Effector memory CD8-positive, alpha-beta T cell (primary cell): Measurements from ENCODE around the gene TICRR.
"Not testable (repeated sequence)": the region's sequence is repeated elsewhere in the genome, so short reads cannot be mapped to it uniquely, and the experiment has no call there.

Experiments used
- ATAC-seq: fragments of 150-1000 bp; cut with Tn5 transposase; replicated peaks from 2 replicates; pipeline ENCODE4 v1.10.0; 2021; ENCODE audit warnings: mild to moderate bottlenecking, moderate library complexity
- DNase-seq, 3 experiments: peaks; one replicate each; pipeline ENCODE4 v3.0.0; 2021
- H3K27ac Mint-ChIP-seq, 2 donors: one replicate each; pipeline ENCODE4 v1.8.0; 2022; ENCODE audit warnings: mild to moderate bottlenecking in 2 of 2, mixed read lengths in 2 of 2, moderate library complexity in 2 of 2
- H3K27me3 Mint-ChIP-seq, 2 donors: one replicate each; pipeline ENCODE4 v1.8.0; 2022; ENCODE audit warnings: mixed read lengths in 2 of 2
- H3K36me3 Mint-ChIP-seq: one replicate; pipeline ENCODE4 v1.8.0; 2022; ENCODE audit warnings: mild to moderate bottlenecking, moderate library complexity, mixed read lengths; ENCODE audit not compliant: insufficient read depth
- H3K4me1 Mint-ChIP-seq, 2 donors: one replicate each; pipeline ENCODE4 v1.8.0; 2022; ENCODE audit warnings: low read depth in 2 of 2, mixed read lengths in 2 of 2
- H3K4me3 Mint-ChIP-seq, 2 donors: one replicate each; pipeline ENCODE4 v1.8.0; 2022; ENCODE audit warnings: mild to moderate bottlenecking in 2 of 2, mixed read lengths in 2 of 2, moderate library complexity in 2 of 2
- H3K9me3 Mint-ChIP-seq, 2 donors: one replicate each; pipeline ENCODE4 v1.8.0; 2022; ENCODE audit warnings: mixed read lengths in 2 of 2

TICRR gene

GRCh38 chr15:89553632-89554031 is 21.6 kb upstream of the TICRR start:
- Mint-ChIP-seq H3K36me3 (no peaks in the 10 kb centered on the region), H3K27me3 (peaks cover 20 to 38% of the 10 kb centered on the region in 2 donors), H3K4me3 (no peak overlapping the region), H3K4me1 (no peaks in the 10 kb centered on the region), H3K9me3 (no peaks in the 10 kb centered on the region), H3K27ac (no peak overlapping the region)
- no peak for DNase-seq
- no peak for ATAC-seq

- no peaks in the 10 kb centered on the region for H3K9me3 Mint-ChIP-seq
- peaks cover 19 to 37% of the 10 kb centered on the region in 2 donors for H3K27me3 Mint-ChIP-seq
- DNase-seq (no peak), ATAC-seq (no peak)
- H3K4me1 Mint-ChIP-seq, result no peaks in the 10 kb centered on the region
- H3K36me3 Mint-ChIP-seq, result no peaks in the 10 kb centered on the region
- no peak overlapping the region for H3K27ac Mint-ChIP-seq
- H3K4me3 Mint-ChIP-seq, result no peak overlapping the region
These were observed 21.0 kb upstream of the TICRR start for GRCh38 chr15:89554247-89554646.

- H3K27me3 Mint-ChIP-seq, result peaks cover 16 to 45% of the 10 kb centered on the region in 2 donors
- H3K4me1 Mint-ChIP-seq, result no peaks in the 10 kb centered on the region
- no peak for DNase-seq
These were observed 19.5 kb upstream of the TICRR start for GRCh38 chr15:89555768-89556167.

DNA sequence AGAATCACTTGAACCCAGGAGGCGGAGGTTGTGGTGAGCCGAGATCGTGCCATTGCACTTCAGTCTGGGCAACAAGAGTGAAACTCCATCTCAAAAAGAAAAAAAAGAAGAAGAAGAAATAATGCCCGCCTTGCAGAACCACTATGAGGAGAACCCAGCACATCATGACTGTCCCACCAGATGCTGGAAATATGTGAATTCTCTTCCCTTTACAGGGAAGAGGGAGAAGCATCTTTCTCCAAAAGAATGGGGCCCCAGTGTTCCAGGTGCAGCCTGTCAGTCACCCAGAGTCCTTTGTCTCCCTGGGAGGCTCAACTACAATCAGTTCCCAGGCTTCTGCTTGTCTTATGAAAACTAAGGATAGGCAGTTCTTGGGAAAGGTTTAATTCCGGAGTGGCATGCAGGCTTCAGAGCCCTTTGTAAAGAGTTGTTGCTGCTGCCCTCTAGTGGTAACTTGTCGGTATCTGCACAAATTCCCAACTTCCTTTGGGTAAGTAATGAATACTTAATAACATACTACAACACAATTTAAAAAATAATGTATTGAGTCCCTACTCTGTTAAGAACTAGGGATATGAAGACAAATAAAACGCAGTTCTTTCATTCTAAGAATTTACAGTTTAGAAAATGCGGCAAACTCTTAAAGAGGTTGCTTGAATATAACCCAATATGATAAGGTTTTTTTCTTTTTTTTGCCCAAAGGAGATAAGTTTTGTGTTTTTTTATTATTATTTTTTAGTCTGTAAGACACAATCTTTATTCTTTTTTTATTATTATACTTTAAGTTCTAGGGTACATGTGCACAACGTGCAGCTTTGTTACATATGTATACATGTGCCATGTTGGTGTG is 18.6 kb upstream of the TICRR start:
- ATAC-seq (no peak), DNase-seq (peak; percentile 36 to 40 (median 38))
- Mint-ChIP-seq H3K4me3 (no peak overlapping the region), H3K27ac (no peak overlapping the region), H3K36me3 (no peaks in the 10 kb centered on the region), H3K27me3 (peaks cover 18 to 40% of the 10 kb centered on the region in 2 donors), H3K4me1 (no peaks in the 10 kb centered on the region), H3K9me3 (no peaks in the 10 kb centered on the region)

More at GRCh38 chr15:89555768-89556167, 19.5 kb upstream of the TICRR start:
- Mint-ChIP-seq H3K4me3 (no peak overlapping the region), H3K27ac (no peak overlapping the region), H3K9me3 (no peaks in the 10 kb centered on the region), H3K36me3 (no peaks in the 10 kb centered on the region)
- no peak for ATAC-seq

DNA sequence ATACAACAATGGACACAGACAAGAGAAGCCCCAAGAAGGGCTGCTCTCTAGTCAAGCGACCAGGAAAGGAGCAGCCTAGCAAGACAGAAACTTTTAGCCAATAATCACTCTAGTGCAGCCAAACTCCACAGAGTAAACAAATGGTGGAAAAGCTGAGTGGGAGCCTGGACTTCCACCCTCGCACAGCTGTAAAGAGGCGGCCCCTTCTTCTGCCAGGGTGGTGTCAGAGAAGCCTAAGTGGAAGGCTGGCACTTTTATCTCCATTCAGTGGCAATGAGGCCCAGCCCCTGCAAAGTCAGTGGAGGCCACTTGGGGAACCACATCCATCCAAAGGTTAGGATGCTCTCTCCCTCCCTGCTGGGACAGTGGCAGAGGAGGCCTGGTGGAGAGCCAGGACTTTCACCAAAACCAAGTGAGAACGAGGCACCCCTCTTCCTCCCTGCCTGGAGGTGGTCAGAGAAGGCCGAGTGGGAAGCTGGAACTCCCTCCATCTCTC is 15.5 kb upstream of the TICRR start:
- DNase-seq (no peak), ATAC-seq (no peak)
- Mint-ChIP-seq H3K4me1 (no peaks in the 10 kb centered on the region), H3K4me3 (no peak overlapping the region), H3K36me3 (no peaks in the 10 kb centered on the region), H3K27ac (no peak overlapping the region), H3K27me3 (peaks cover 23 to 36% of the 10 kb centered on the region in 2 donors), H3K9me3 (no peaks in the 10 kb centered on the region)

DNA sequence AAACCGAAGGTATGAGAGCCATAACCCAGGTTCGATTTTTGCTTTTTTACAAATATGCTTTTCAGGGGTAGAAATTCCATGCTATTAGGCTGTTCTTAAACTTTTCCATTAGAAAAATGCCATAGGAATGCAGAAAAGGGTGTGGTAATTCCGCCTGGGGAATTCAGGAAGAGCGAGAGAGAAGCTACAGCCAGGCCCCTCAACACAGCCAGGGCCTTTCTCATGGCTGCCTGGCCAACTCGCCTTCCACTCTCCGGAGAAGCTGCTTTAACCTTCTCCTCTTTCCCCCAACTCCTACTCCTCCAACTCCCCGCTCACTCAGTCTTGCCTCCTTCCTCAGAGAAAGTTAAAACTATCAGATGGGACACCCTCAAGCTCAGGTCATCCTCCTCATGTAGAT is 9.1 kb upstream of the TICRR start:
- Mint-ChIP-seq H3K9me3 (no peaks in the 10 kb centered on the region), H3K27me3 (peaks cover 31 to 38% of the 10 kb centered on the region in 2 donors), H3K4me1 (no peaks in the 10 kb centered on the region), H3K36me3 (no peaks in the 10 kb centered on the region), H3K4me3 (no peak overlapping the region), H3K27ac (no peak overlapping the region)
- DNase-seq (no peak), ATAC-seq (no peak)

DNA sequence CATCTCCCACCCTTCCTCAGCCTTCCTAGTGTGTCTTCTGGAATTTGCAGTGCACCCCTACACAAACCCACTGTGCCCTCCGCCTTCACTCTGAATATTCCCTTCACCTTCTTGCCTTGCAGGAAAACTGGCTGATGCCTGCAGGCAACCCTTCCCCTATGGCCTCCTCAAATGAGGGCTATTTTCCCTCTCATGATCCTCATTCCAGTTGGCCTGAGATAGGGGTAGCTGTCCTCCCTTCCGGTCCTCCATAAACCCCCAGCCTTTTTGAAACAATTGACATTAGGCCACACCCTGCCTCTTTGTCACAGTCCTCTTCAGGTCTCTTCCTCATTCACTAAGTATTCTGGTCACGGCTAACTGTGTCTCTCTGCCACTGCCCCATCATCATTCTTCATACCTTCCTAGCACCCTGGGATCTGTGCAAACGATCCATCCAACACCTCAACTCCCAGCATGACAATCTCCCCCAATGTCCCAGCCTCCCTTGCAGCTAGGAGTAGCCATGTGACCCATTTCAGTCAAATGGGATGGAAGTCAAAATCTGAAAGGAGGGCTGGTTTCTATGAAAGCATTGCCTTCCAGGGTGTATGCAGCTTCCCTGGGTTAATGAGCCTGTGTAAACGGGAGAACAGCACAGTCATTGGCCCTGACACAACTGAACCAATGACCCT is 8.5 kb upstream of the TICRR start:
- no peaks in the 10 kb centered on the region for H3K36me3 Mint-ChIP-seq
- DNase-seq (no peak), ATAC-seq (no peak)
- H3K4me1 Mint-ChIP-seq, result no peaks in the 10 kb centered on the region
- no peak overlapping the region for H3K27ac Mint-ChIP-seq
- peaks cover 36 to 41% of the 10 kb centered on the region in 2 donors for H3K27me3 Mint-ChIP-seq
- no peaks in the 10 kb centered on the region for H3K9me3 Mint-ChIP-seq
- no peak overlapping the region for H3K4me3 Mint-ChIP-seq

- Mint-ChIP-seq H3K9me3 (no peaks in the 10 kb centered on the region), H3K27me3 (peaks cover 49 to 54% of the 10 kb centered on the region in 2 donors), H3K4me1 (no peaks in the 10 kb centered on the region), H3K27ac (no peak overlapping the region), H3K4me3 (no peak overlapping the region), H3K36me3 (peaks cover 3% of the 10 kb centered on the region)
- DNase-seq, result no peak
- ATAC-seq, result no peak
These were observed 6.1 kb upstream of the TICRR start for GRCh38 chr15:89569090-89569745.

DNA sequence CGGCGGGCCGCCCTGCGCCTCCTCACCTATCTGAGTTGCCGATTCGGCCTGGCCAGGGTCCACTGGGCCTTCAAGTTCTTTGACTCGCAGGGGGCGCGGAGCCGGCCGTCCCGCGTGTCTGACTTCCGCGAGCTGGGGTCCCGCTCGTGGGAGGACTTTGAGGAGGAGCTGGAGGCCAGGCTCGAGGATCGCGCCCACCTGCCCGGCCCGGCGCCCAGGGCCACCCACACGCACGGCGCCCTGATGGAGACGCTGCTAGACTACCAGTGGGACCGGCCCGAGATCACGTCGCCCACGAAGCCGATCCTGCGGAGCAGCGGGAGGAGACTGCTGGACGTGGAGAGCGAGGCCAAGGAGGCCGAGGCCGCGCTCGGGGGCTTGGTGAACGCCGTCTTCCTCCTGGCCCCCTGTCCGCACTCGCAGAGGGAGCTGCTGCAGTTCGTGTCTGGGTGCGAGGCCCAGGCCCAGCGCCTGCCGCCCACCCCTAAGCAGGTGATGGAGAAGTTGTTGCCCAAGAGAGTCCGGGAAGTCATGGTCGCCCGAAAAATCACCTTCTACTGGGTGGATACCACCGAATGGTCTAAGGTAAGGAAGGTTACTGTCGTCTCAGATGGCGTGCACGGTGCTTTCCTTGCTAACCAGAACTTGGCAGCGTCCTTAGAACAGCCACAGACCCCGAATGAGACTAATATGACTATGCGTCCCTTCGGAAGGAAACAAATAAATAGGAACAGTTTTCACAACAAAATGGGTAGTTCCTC is 567 bp downstream of the TICRR start:
- peak in 1 of 3 experiments; percentile 19 for DNase-seq
- Mint-ChIP-seq H3K27me3 (peaks cover 16 to 22% of the 10 kb centered on the region in 2 donors), H3K4me1 (peaks cover 9 to 10% of the 10 kb centered on the region in 2 donors), H3K9me3 (no peaks in the 10 kb centered on the region), H3K4me3 (peak overlapping the region; percentile 63 to 77), H3K36me3 (peaks cover 11% of the 10 kb centered on the region), H3K27ac (peak overlapping the region; percentile 44 to 50)
- no peak for ATAC-seq

DNA sequence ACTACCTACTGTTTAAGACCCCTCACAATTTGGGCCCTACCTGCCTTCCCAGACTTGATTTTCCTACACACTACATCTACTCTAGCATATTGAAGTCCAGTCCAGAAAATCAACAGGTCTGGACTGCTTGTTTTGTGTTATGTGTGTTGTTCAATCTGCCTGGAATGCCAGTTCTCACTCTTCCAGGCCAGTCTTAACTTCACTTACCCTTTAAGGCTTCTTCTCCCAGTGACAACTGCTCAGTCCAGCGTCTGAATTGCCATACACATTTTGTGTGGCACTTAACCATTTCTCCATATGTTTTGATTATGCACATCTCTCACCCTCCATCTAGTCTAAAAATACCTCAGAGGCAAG is 1.1 kb downstream of the TICRR start:
- Mint-ChIP-seq H3K9me3 (no peaks in the 10 kb centered on the region), H3K4me3 (peak overlapping the region; percentile 63 to 77), H3K27ac (peak overlapping the region in 1 of 2 donors; percentile 0), H3K27me3 (peaks cover 16 to 21% of the 10 kb centered on the region in 2 donors), H3K4me1 (peaks cover 9 to 10% of the 10 kb centered on the region in 2 donors), H3K36me3 (peaks cover 11% of the 10 kb centered on the region)
- ATAC-seq, result no peak
- no peak for DNase-seq

- peaks cover 9 to 10% of the 10 kb centered on the region in 2 donors for H3K4me1 Mint-ChIP-seq
These were observed 2.5 kb downstream of the TICRR start for GRCh38 chr15:89577776-89578115.

GRCh38 chr15:89578146-89578545 is 2.9 kb downstream of the TICRR start:
- DNase-seq, result no peak
- ATAC-seq, result no peak
- H3K4me3 Mint-ChIP-seq, result no peak overlapping the region
- no peaks in the 10 kb centered on the region for H3K9me3 Mint-ChIP-seq
- H3K27me3 Mint-ChIP-seq, result peaks cover 0 to 4% of the 10 kb centered on the region in 2 donors
- H3K4me1 Mint-ChIP-seq, result peaks cover 9 to 10% of the 10 kb centered on the region in 2 donors
- H3K27ac Mint-ChIP-seq, result no peak overlapping the region
- H3K36me3 Mint-ChIP-seq, result peaks cover 9% of the 10 kb centered on the region

More at GRCh38 chr15:89577776-89578115, 2.5 kb downstream of the TICRR start:
- Mint-ChIP-seq H3K27ac (no peak overlapping the region), H3K9me3 (no peaks in the 10 kb centered on the region), H3K36me3 (peaks cover 11% of the 10 kb centered on the region), H3K27me3 (peaks cover 3 to 8% of the 10 kb centered on the region in 2 donors), H3K4me3 (no peak overlapping the region)
- DNase-seq (no peak), ATAC-seq (no peak)

DNA sequence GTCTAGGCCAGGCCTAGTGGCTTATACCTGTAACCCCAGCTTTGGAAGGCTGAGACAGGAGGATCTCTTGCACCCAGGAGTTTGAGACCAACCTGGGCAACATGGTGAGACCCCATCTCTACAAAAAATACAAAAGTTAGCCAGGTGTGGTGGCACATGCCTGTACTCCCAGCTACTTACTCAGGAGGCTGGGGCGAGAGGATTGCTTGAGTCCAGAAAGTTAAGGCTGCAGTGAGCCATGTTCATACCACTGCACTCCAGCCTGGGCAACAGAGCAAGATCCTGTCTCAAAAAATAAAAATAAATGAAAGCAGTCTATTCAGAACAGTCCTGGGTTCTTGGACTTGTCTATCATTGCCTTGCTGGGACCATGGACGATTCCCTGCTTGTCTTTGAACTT is 5.5 kb downstream of the TICRR start:
- not testable (repeated sequence) for H3K27ac Mint-ChIP-seq, H3K4me3 Mint-ChIP-seq, H3K27me3 Mint-ChIP-seq, H3K36me3 Mint-ChIP-seq, H3K9me3 Mint-ChIP-seq, DNase-seq, H3K4me1 Mint-ChIP-seq, ATAC-seq
